GM18870 (cell line): Measurements from ENCODE around the gene TUBA3D.
"Not testable (repeated sequence)": the region's sequence is repeated elsewhere in the genome, so short reads cannot be mapped to it uniquely, and the experiment has no call there.

ENCODE experiments used
- ATAC-seq: cut with Tn5 transposase; IDR thresholded peaks from one replicate; pipeline ENCODE4 v1.9.1; 2021; ENCODE audit warnings: moderate library complexity; ENCODE audit not compliant: unreplicated experiment

TUBA3D gene

DNA sequence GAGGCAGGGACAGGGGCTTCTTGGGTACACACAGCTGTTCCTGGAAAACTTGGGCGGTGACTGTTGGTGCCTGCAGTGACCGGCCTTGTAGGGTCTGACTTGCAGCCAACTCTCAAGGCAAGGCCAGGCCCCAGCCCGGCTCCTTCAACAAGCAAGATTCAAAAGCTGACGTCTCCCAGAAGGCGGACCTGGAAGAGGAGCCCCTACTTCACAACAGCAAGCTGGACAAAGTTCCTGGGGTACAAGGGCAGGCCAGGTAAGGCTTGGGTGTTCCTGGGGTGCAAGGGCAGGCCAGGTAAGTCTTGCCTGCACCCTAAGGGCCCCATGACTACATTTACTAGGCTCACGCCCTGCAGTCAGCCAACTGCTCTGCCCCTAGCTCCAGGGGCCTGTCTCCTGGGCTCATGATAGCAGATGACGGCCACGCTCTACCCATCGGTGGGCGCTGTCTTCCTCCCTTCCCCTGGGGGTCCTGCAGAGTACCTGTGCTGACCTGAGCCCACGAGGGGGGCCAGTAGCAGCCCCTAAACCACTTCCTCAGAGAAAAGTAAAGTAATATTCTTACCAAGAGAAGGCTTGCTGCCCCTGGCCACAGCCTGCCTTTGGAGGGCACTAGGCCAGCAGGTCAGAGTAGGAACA is 55.7 kb downstream of the TUBA3D start:
- not testable (repeated sequence) for ATAC-seq
